Uterus (tissue), 4 donors: ENCODE data around the gene PPARA. TPM values are rescaled to one million over a fixed set of nuclear protein-coding genes. Genes with fewer than 3 reads are reported as not detected.

Source experiments
- DNase-seq, 2 donors: peaks; one replicate each; pipeline ENCODE4 v3.0.0-alpha.2; 2019 to 2020
- H3K27ac ChIP-seq, 2 donors: fragments of 200-600 bp; sonication (generic); 1 replicate in 1 of 2; 2 replicates in 1 of 2; pipeline ENCODE4 v1.5.1; 2016 to 2018
- H3K27me3 ChIP-seq, 2 donors: fragments of 200-600 bp; sonication (generic); one replicate each; pipeline ENCODE4 v1.5.1; 2018 to 2019; ENCODE audit warnings: control low read depth in 1 of 2
- H3K36me3 ChIP-seq, 2 donors: fragments of 200-600 bp; sonication (generic); one replicate each; pipeline ENCODE4 v1.5.1; 2019; ENCODE audit warnings: control low read depth in 1 of 2
- H3K4me1 ChIP-seq, 2 donors: fragments of 200-600 bp; sonication (generic); one replicate each; pipeline ENCODE4 v1.5.1; 2018 to 2019; ENCODE audit warnings: control low read depth in 1 of 2
- H3K4me3 ChIP-seq, 2 donors: fragments of 200-600 bp; sonication (generic); 1 replicate in 1 of 2; 2 replicates in 1 of 2; pipeline ENCODE4 v1.5.1; 2018 to 2019; ENCODE audit warnings: mild to moderate bottlenecking in 1 of 2
- H3K9me3 ChIP-seq, 2 donors: fragments of 200-600 bp; sonication (generic); one replicate each; pipeline ENCODE4 v1.5.1; 2019; ENCODE audit warnings: control low read depth in 1 of 2
- POLR2A ChIP-seq, 2 donors: fragments of 450-650 bp; IDR thresholded peaks; one replicate each; pipeline ENCODE4 v1.6.1; 2016; ENCODE audit warnings: antibody characterized with exemption in 2 of 2, mild to moderate bottlenecking in 1 of 2, moderate library complexity in 1 of 2
- intact Hi-C: fragments of 100-400 bp; cut with DNase I; formaldehyde crosslinking; loops from one replicate; pipeline ENCODE4 v1.15.1; 2023; ENCODE audit warnings: low total_unique reads
- total RNA-seq, 4 donors: library from RNA; depleted of rRNA in 3 of 4; stranded (reverse); fragments of >200 nt in 3 of 4; gene quantifications; one replicate each; pipeline versions ENCODE4 v1.1.0 to v1.2.4, GENCODE V29; 2014 to 2023
- TF ChIP-seq, protein P1 (sequence below), 4 experiments: fragments of 200-600 bp in 2 of 4; fragments of 450-650 bp in 2 of 4; sonication (generic) in 2 of 4; IDR thresholded peaks; one replicate each; pipeline ENCODE4 v1.5.1; 2016 to 2019; ENCODE audit warnings: antibody characterized with exemption in 4 of 4, mild to moderate bottlenecking in 2 of 4, moderate library complexity in 1 of 4
- donor health status: DM: yes; HTN: yes; CAD: no.

Gene PPARA
- total RNA-seq, 4 donors from 2014 or later, result 1.8 to 24.8 (median 14.0) TPM

- Histone ChIP-seq H3K27ac (no peak overlapping the region), H3K9me3 (no peaks in the 10 kb centered on the region), H3K27me3 (no peaks in the 10 kb centered on the region), H3K36me3 (no peaks in the 10 kb centered on the region), H3K4me1 (no peaks in the 10 kb centered on the region), H3K4me3 (no peak overlapping the region)
- TF ChIP-seq POLR2A (IDR thresholded peaks at IDR 0.05), result no peak
- TF ChIP-seq, protein P1, sequence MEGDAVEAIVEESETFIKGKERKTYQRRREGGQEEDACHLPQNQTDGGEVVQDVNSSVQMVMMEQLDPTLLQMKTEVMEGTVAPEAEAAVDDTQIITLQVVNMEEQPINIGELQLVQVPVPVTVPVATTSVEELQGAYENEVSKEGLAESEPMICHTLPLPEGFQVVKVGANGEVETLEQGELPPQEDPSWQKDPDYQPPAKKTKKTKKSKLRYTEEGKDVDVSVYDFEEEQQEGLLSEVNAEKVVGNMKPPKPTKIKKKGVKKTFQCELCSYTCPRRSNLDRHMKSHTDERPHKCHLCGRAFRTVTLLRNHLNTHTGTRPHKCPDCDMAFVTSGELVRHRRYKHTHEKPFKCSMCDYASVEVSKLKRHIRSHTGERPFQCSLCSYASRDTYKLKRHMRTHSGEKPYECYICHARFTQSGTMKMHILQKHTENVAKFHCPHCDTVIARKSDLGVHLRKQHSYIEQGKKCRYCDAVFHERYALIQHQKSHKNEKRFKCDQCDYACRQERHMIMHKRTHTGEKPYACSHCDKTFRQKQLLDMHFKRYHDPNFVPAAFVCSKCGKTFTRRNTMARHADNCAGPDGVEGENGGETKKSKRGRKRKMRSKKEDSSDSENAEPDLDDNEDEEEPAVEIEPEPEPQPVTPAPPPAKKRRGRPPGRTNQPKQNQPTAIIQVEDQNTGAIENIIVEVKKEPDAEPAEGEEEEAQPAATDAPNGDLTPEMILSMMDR (IDR thresholded peaks at IDR 0.05), result no peak
- DNase-seq, result no peak
- intact Hi-C loops, result loop anchor here (10.0 kb wide), 1 partner anchor 107 kb away; no protein-coding TSS in a partner anchor
Observed at GRCh38 chr22:46242076-46242475, 91.8 kb downstream of the PPARA start.

DNA sequence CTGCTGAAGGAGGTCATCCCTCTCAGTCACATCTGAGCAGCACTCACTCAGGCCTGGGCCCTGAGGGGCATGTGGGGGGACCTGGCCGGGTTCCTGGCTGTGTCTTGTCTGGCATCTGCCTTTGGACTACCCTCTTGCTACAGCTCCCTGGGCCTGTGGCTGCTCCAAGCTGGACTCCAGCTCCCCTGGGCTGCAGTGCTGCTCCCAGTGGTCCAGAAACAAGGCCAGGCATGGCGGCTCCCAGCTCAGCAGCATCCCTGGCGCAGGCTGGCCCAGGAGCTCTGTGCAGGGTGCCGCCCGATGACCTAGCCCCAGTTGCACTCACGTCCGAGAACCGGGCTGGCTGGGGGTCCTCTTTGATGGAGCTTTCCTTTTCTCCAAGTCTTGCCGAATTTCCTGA is 94.4 kb downstream of the PPARA start:
- no peak for DNase-seq
- intact Hi-C loops, result loop anchor here (10.0 kb wide), 1 partner anchor 110 kb away; no protein-coding TSS in a partner anchor
- H3K36me3 ChIP-seq, result no peaks in the 10 kb centered on the region
- H3K27ac ChIP-seq, result no peak overlapping the region
- H3K4me1 ChIP-seq, result no peaks in the 10 kb centered on the region
- no peak overlapping the region for H3K4me3 ChIP-seq
- TF ChIP-seq POLR2A (IDR thresholded peaks at IDR 0.05), result no peak
- TF ChIP-seq, protein P1 (IDR thresholded peaks at IDR 0.05), result no peak
- H3K27me3 ChIP-seq, result no peaks in the 10 kb centered on the region
- no peaks in the 10 kb centered on the region for H3K9me3 ChIP-seq

GRCh38 chr22:46245511-46245910 is 95.2 kb downstream of the PPARA start:
- H3K4me1 ChIP-seq, result no peaks in the 10 kb centered on the region
- intact Hi-C loops, result loop anchor here (10.0 kb wide), 1 partner anchor 111 kb away; no protein-coding TSS in a partner anchor
- H3K27me3 ChIP-seq, result no peaks in the 10 kb centered on the region
- DNase-seq, result no peak
- H3K4me3 ChIP-seq, result no peak overlapping the region
- no peak overlapping the region for H3K27ac ChIP-seq
- TF ChIP-seq POLR2A (IDR thresholded peaks at IDR 0.05), result no peak
- TF ChIP-seq, protein P1 (IDR thresholded peaks at IDR 0.05), result no peak
- no peaks in the 10 kb centered on the region for H3K9me3 ChIP-seq
- no peaks in the 10 kb centered on the region for H3K36me3 ChIP-seq

DNA sequence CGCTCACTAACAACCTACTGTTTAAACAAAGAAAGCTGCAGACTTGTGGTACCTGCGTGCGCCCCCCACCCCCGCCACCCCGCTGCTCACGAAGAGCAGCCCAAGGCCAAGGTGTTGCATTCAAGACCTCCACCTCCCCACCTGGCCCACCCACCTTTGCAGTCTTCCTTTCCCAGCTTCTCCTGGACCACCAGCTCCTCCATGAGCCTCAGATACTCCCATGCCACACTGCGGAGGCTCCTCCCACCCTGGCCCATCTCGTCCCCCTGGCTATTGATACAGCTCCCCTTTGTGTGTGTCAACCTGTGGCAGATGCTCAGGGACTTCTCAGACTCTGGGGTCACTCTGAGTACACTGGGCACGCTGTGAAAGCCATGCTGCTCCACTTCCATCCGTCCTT is 95.9 kb downstream of the PPARA start:
- Histone ChIP-seq H3K4me3 (no peak overlapping the region), H3K4me1 (peaks cover 0 to 5% of the 10 kb centered on the region in 2 donors), H3K9me3 (no peaks in the 10 kb centered on the region), H3K27me3 (no peaks in the 10 kb centered on the region), H3K36me3 (no peaks in the 10 kb centered on the region), H3K27ac (no peak overlapping the region)
- TF ChIP-seq, protein P1 (IDR thresholded peaks at IDR 0.05), result no peak
- no peak for TF ChIP-seq POLR2A (IDR thresholded peaks at IDR 0.05)
- DNase-seq, result no peak
- intact Hi-C loops, result loop anchor here (10.0 kb wide), 1 partner anchor 111 kb away; no protein-coding TSS in a partner anchor

DNA sequence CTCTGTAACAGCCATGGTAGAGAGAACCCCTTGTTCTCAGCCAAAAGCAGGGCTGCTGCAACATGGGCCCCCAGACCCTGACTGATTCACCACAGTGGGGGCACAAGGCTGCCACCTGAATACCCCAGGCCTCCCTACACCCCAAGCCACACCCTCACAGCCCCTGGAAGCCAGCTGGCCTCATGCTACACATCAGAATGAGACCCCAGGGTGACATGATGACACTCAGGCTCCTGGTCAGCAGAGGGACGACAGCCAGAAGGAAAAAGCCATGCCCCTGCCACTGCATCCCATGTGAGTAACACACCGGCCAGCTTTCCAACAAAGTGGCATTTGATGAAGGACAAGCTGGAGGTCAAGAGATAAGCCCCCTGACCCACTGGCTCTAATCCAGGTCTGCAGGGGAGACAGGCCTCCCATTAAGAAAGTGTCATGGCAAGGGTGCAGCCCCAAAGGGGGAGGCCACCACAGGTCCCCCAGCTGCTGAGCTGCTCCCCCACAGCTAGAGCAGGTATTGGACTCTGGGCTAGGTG is 97.2 kb downstream of the PPARA start:
- H3K4me3 ChIP-seq, result no peak overlapping the region
- intact Hi-C loops, result loop anchor here (10.0 kb wide), 1 partner anchor 113 kb away; no protein-coding TSS in a partner anchor
- H3K9me3 ChIP-seq, result no peaks in the 10 kb centered on the region
- no peak for TF ChIP-seq POLR2A (IDR thresholded peaks at IDR 0.05)
- TF ChIP-seq, protein P1 (IDR thresholded peaks at IDR 0.05), result no peak
- DNase-seq, result no peak
- H3K27ac ChIP-seq, result no peak overlapping the region
- no peaks in the 10 kb centered on the region for H3K27me3 ChIP-seq
- no peaks in the 10 kb centered on the region for H3K36me3 ChIP-seq
- peaks cover 0 to 6% of the 10 kb centered on the region in 2 donors for H3K4me1 ChIP-seq
